Urinary bladder (tissue), 4 donors: ENCODE data around the gene IMMP2L. TPM values are rescaled to one million over a fixed set of nuclear protein-coding genes. Genes with fewer than 3 reads are reported as not detected.

Experiments
- DNase-seq: peaks from one replicate; pipeline ENCODE4 v3.0.0-alpha.2; 2015; ENCODE audit errors: extremely low spot score
- H3K27ac ChIP-seq: one replicate; pipeline ENCODE4 v1.5.1; 2013; ENCODE audit warnings: low read depth, mild to moderate bottlenecking, moderate library complexity
- H3K36me3 ChIP-seq: one replicate; pipeline ENCODE4 v1.6.1; 2013; ENCODE audit warnings: mild to moderate bottlenecking, moderate library complexity; ENCODE audit not compliant: insufficient read depth
- H3K4me1 ChIP-seq: one replicate; pipeline ENCODE4 v1.6.1; 2013; ENCODE audit warnings: mild to moderate bottlenecking, moderate library complexity; ENCODE audit not compliant: insufficient read depth
- H3K4me3 ChIP-seq: one replicate; pipeline ENCODE4 v1.5.1; 2013; ENCODE audit warnings: low read depth, low read length
- WGBS: extraction: QIAGEN DNeasy Blood & Tissue Kit; methylation state at CpG from one replicate; pipeline ENCODE4 v1.1.7; 2013; 5-methylcytosine and 5-hydroxymethylcytosine counted together
- polyA plus RNA-seq: library from polyadenylated mRNA; stranded (reverse); fragments of 200-250 nt; gene quantifications from one replicate; pipeline ENCODE4 v1.2.3, GENCODE V29; 2013
- total RNA-seq: library from RNA; depleted of rRNA; stranded (reverse); fragments of >200 nt; gene quantifications from one replicate; pipeline ENCODE4 v1.2.3, GENCODE V29; 2014
- donor health status: healthy with polysubstance abuse.
- donor health status: healthy.

Gene IMMP2L
- total and polyA plus RNA-seq, 2 donors = 22.4 to 26.2 TPM

DNA sequence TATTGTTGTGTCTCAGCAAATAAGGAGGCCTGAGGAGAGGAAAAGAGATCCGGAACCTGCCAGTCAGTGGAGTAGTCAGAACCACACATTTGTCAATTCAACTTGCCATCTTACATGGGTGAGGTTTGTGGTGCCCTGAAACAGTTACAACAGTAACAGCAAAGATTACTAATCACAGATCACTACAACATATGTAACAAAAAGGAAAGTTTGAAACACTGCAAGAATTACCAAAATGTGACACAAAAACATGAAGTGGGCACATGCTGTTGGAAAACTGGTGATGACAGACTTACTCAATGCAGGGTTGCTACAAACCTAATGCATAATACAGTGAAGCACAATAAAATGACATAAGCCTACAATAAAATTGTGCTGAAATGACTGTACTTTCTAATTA, 382.0 kb downstream of the IMMP2L start:
- WGBS = 97% methylated on average over 1 of the region's 1 CpG
- no peak overlapping the region for H3K4me3 ChIP-seq

GRCh38 chr7:111175908-111176441, 386.3 kb downstream of the IMMP2L start:
- DNase-seq = no peak
- Histone ChIP-seq H3K4me1 (no peaks in the 10 kb centered on the region), H3K4me3 (no peak overlapping the region), H3K36me3 (no peaks in the 10 kb centered on the region), H3K27ac (no peak overlapping the region)
- 90% methylated on average over 2 of the region's 2 CpGs for WGBS

More for the DNA sequence above, 382.0 kb downstream of the IMMP2L start:
- H3K27ac ChIP-seq = no peak overlapping the region
- H3K36me3 ChIP-seq = no peaks in the 10 kb centered on the region
- H3K4me1 ChIP-seq = no peaks in the 10 kb centered on the region
- no peak for DNase-seq

DNA sequence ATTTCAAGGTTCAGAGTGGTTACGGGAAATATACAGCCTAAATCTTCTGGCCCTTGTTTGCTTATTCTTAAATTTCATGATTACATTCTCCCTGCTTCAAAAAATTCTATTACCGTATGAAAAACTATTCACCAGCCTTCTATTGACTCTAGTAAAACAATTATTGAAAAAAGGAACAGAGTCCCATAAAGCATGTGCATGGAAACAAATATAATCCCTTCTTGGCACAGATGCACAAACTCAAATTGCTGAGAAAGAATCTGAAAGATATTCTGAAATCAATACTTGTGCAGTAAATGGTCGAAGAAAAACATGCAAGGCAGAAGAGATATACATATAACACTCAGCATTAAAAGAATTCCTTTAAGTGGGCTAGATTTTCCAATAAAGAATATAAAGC, 387.8 kb downstream of the IMMP2L start:
- DNase-seq = no peak

GRCh38 chr7:111173990-111174389, 388.3 kb downstream of the IMMP2L start:
- Histone ChIP-seq H3K36me3 (no peaks in the 10 kb centered on the region), H3K4me3 (no peak overlapping the region), H3K4me1 (no peaks in the 10 kb centered on the region), H3K27ac (no peak overlapping the region)
- DNase-seq = no peak
- WGBS = 80% methylated on average over 2 of the region's 2 CpGs

More for the DNA sequence above, 387.8 kb downstream of the IMMP2L start:
- WGBS = 56% methylated on average over 3 of the region's 3 CpGs
- no peak overlapping the region for H3K27ac ChIP-seq
- no peaks in the 10 kb centered on the region for H3K36me3 ChIP-seq
- H3K4me3 ChIP-seq = no peak overlapping the region
- no peaks in the 10 kb centered on the region for H3K4me1 ChIP-seq

DNA sequence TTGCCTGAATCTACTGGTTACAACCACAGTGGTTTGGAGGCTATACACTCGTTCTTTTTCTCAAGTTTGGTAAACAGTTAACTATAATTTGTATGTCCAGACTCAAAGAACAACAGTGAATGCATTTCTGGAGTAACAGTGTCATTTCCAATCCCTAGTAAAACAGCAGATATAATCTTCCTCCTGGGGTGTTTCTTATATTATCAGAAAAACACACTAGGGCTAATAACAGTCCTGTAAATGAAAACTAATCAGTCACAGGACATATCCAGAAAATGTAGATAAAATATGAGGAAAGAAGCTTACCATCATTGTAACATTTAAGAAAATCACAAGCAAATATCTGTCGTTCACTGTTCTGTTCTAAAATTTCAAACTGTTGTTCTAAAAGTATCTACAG, 388.8 kb downstream of the IMMP2L start:
- DNase-seq = no peak
- H3K4me3 ChIP-seq = no peak overlapping the region
- WGBS = 80% methylated on average over 2 of the region's 2 CpGs
- no peak overlapping the region for H3K27ac ChIP-seq
- no peaks in the 10 kb centered on the region for H3K36me3 ChIP-seq
- no peaks in the 10 kb centered on the region for H3K4me1 ChIP-seq

GRCh38 chr7:111172564-111173257, 389.6 kb downstream of the IMMP2L start:
- no peak overlapping the region for H3K4me3 ChIP-seq
- DNase-seq = no peak
- 83% methylated on average over 2 of the region's 2 CpGs for WGBS
- H3K27ac ChIP-seq = no peak overlapping the region
- H3K4me1 ChIP-seq = no peaks in the 10 kb centered on the region
- H3K36me3 ChIP-seq = no peaks in the 10 kb centered on the region

DNA sequence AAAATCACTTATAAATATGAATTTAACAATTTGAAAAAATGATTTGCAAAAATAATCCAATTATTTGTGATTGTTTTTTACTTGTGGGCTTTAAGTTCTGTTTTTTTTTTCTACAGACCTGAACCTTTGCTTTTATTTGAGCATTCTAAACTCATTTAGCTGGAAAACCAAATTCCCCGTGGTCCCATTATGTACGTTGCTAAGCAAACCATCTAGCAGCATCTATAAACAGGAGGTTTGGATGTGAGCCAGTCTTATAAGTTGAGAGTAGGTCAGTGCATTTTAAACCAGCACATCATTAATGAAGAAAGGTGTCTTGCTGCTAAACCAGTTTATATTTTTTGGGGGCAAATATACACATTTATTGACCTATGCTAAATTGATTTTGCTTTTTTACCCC, 394.1 kb downstream of the IMMP2L start:
- Histone ChIP-seq H3K4me3 (no peak overlapping the region), H3K36me3 (no peaks in the 10 kb centered on the region), H3K4me1 (no peaks in the 10 kb centered on the region), H3K27ac (no peak overlapping the region)
- 33% methylated on average over 2 of the region's 2 CpGs for WGBS
- DNase-seq = peak; percentile 56

DNA sequence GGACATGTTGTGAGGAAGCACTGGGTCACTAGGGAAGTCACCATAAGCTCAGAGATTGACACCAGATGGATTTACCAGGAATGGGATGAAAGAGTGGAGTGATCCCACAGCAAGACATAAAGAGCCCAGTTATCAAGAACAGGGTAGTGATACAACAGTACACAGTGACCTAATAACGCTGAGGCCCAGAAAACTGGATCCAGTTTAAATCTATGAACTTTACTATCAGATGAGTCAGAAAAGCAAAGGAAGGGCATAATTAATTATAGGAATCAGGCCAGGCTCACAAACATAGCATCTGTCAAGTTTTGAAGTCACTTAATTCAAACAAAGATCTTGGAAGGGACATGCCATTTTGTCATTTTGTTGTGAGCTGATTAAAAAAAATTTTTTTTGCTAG, 397.9 kb downstream of the IMMP2L start:
- H3K36me3 ChIP-seq = no peaks in the 10 kb centered on the region
- no peak for DNase-seq
- H3K27ac ChIP-seq = no peak overlapping the region
- H3K4me1 ChIP-seq = no peaks in the 10 kb centered on the region
- no peak overlapping the region for H3K4me3 ChIP-seq
- 86% methylated on average over 1 of the region's 1 CpG for WGBS

DNA sequence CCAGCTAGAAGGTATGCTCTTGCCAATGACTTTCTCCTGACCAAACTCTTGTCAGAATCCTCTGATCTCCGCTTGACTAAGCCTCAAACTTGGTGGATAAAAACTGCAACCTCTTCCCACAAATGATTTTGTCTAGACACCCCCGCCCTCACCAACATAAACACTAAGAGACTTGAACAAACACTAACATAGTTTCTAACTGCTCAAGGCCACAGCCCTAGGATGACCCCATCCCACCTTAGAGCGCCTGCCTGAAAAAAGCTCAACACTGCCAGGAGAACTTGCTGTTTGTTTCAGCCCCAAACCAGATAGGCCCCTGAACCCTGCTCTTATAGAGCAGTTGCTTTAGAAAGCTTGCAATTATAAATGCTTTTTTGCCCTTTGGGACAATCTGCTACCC, 399.6 kb downstream of the IMMP2L start:
- no peak overlapping the region for H3K27ac ChIP-seq
- H3K36me3 ChIP-seq = no peaks in the 10 kb centered on the region
- no peaks in the 10 kb centered on the region for H3K4me1 ChIP-seq
- no peak for DNase-seq
- no peak overlapping the region for H3K4me3 ChIP-seq
- WGBS = 96% methylated on average over 3 of the region's 3 CpGs

GRCh38 chr7:111160297-111160696, 402.0 kb downstream of the IMMP2L start:
- Histone ChIP-seq H3K4me1 (no peaks in the 10 kb centered on the region), H3K27ac (no peak overlapping the region), H3K36me3 (no peaks in the 10 kb centered on the region), H3K4me3 (no peak overlapping the region)
- DNase-seq = no peak

DNA sequence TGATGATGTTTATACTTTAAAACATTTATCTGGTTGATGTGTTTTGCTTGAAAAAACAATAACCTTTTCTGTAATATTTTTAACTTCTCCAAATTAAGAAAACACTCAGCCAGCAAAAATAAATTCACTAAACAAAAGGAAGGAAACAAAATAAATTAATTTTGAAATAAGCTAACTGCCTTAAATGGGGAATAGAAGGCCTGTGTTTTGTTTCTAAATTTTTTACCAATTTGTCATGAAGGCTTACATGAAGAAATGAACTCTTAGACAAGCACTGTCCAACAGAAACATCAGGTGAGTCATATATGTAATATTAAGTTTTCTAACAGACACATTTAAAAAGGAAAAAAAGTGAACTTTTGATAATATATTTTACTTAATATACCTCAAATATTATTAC, 402.9 kb downstream of the IMMP2L start:
- no peaks in the 10 kb centered on the region for H3K4me1 ChIP-seq
- H3K4me3 ChIP-seq = no peak overlapping the region
- no peak overlapping the region for H3K27ac ChIP-seq
- H3K36me3 ChIP-seq = no peaks in the 10 kb centered on the region
- no peak for DNase-seq

GRCh38 chr7:111150709-111151108, 411.6 kb downstream of the IMMP2L start:
- no peak overlapping the region for H3K4me3 ChIP-seq
- no peaks in the 10 kb centered on the region for H3K4me1 ChIP-seq
- no peak for DNase-seq
- H3K27ac ChIP-seq = no peak overlapping the region
- no peaks in the 10 kb centered on the region for H3K36me3 ChIP-seq
- WGBS = 95% methylated on average over 1 of the region's 1 CpG

DNA sequence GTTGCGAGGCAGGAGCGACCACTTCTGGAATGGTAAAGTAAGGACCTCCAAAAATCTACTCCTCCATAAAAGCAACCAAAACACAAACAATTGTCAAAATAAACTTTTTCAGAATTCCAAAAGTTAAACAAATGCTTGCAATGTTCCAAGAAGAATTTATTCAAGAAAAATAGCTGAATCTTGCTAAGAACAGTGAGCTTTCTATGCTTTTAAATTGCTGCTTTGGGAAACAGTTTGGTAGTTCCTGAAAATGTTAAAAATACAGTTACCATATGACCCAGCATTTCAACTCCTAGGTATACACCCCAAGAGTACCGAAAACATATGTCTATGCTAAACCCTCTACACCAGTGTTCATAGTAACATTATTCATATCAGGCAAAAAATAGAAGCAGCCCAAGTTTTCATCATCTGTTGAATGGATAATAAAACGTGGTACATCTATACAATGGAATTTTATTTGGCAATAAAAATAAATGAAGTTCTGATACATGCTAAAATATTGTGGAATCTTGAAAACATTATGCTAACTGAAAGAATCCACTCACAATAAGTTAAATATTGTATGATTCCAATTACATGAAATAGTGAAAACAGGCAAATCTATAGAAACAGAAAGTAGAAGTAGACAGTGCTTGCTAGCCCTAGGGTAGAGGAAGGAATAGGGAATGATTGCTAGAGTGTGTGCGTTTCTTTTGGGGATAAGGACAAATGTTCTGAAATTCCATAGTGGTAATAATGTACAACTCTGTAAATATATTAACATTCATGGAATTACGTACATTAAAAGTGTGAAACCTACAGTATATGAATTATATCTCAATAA, 414.4 kb downstream of the IMMP2L start:
- Histone ChIP-seq H3K4me3 (no peak overlapping the region), H3K4me1 (no peaks in the 10 kb centered on the region), H3K36me3 (no peaks in the 10 kb centered on the region), H3K27ac (no peak overlapping the region)
- no peak for DNase-seq
- 90% methylated on average over 6 of the region's 6 CpGs for WGBS

DNA sequence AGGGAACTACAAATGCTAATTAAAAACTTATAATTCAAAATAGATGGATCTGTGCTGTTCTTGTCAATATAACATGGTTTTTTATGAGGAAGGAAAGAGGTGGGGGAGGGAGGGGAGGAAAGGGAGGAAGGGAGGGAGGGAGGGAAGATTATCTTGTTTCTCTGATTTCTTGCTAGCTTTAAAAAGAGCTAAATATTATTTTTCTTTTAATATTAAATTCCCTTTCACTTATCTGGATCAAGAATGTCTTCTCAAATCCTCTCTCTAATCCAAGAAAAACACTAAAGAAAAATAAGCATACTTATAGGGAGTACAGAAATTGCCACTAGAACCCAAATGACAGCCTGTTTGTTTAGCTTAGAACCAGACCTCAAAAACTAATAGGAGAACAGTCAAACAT, 416.2 kb downstream of the IMMP2L start:
- no peak overlapping the region for H3K4me3 ChIP-seq
- H3K27ac ChIP-seq = no peak overlapping the region
- no peaks in the 10 kb centered on the region for H3K4me1 ChIP-seq
- DNase-seq = no peak
- H3K36me3 ChIP-seq = no peaks in the 10 kb centered on the region
